ENCODE measurements around the gene MAT1A. TPM values are rescaled to one million over a fixed set of nuclear protein-coding genes. Genes with fewer than 3 reads are reported as not detected.

Gene MAT1A
- polyA plus RNA-seq, 3 donors: not detected

GRCh38 chr10:80290474-80291220 is 1.2 kb upstream of the MAT1A start:
- Mint-ChIP-seq H3K4me3 (no peak overlapping the region), H3K27ac (no peak overlapping the region), H3K4me1 (peaks cover 6% of the 10 kb centered on the region), H3K36me3 (no peaks in the 10 kb centered on the region), H3K9me3 (peaks cover 0 to 3% (median 2%) of the 10 kb centered on the region in 7 donors), H3K27me3 (ENCODE audit: low read depth in 3 of 3) (peaks cover 2 to 8% (median 5%) of the 10 kb centered on the region in 3 donors)
- H2AFZ ChIP-seq (ENCODE audit: insufficient read depth, low read depth, low read length, poor library complexity, severe bottlenecking): no peak overlapping the region
- no peaks in the 10 kb centered on the region for H3K9me3 ChIP-seq (replicated peaks in 1 of 2; ENCODE audit: control insufficient read depth in 1 of 2, insufficient read depth in 1 of 2, low read length in 2 of 2)
- H3K79me2 ChIP-seq (ENCODE audit: insufficient read depth, low read length): no peaks in the 10 kb centered on the region
- H3K4me2 ChIP-seq (replicated peaks; ENCODE audit: extremely low read depth, low read length, poor library complexity, severe bottlenecking): no peak overlapping the region
- no peak overlapping the region for H3K4me3 ChIP-seq (replicated peaks in 1 of 3; ENCODE audit: low read depth in 2 of 3, low read length in 3 of 3)
- no peaks in the 10 kb centered on the region for H4K20me1 ChIP-seq (ENCODE audit: insufficient read depth, low read length)
- no peak for DNase-seq
- intact Hi-C loops (cut with micrococcal nuclease): no loop called here
- WGBS (ENCODE audit: insufficient coverage): 94% methylated on average over 2 of the region's 4 CpGs
- H3K36me3 ChIP-seq (replicated peaks in 1 of 2; ENCODE audit: control insufficient read depth in 1 of 2, insufficient read depth in 2 of 2, low read length in 2 of 2): no peaks in the 10 kb centered on the region
- TF ChIP-seq CTCF (IDR thresholded peaks at IDR 0.05): no peak
- no peaks in the 10 kb centered on the region for H3K4me1 ChIP-seq (ENCODE audit: control insufficient read depth in 1 of 2, insufficient read depth in 2 of 2, low read length in 2 of 2)
- no peak overlapping the region for H3K27ac ChIP-seq (ENCODE audit: low read depth in 1 of 2, low read length in 2 of 2)
- H3K27me3 ChIP-seq (ENCODE audit: control insufficient read depth in 2 of 2, insufficient read depth in 2 of 2, low read length in 2 of 2): peaks cover 0 to 2% of the 10 kb centered on the region in 2 donors
- H3K9ac ChIP-seq (ENCODE audit: insufficient read depth, low read length, poor library complexity, severe bottlenecking): no peak overlapping the region

GRCh38 chr10:80288849-80289248 is 609 bp downstream of the MAT1A start:
- H3K27ac Mint-ChIP-seq: no peak overlapping the region
- no peak overlapping the region for H3K4me3 Mint-ChIP-seq
- H3K36me3 ChIP-seq (replicated peaks in 1 of 2; ENCODE audit: control insufficient read depth in 1 of 2, insufficient read depth in 2 of 2, low read length in 2 of 2): no peaks in the 10 kb centered on the region
- 97% methylated on average over 2 of the region's 5 CpGs for WGBS (ENCODE audit: insufficient coverage)
- TF ChIP-seq CTCF (IDR thresholded peaks at IDR 0.05): no peak
- H3K4me2 ChIP-seq (replicated peaks; ENCODE audit: extremely low read depth, low read length, poor library complexity, severe bottlenecking): no peak overlapping the region
- H3K4me1 Mint-ChIP-seq: peaks cover 6% of the 10 kb centered on the region
- no peaks in the 10 kb centered on the region for H3K9me3 ChIP-seq (replicated peaks in 1 of 2; ENCODE audit: control insufficient read depth in 1 of 2, insufficient read depth in 1 of 2, low read length in 2 of 2)
- DNase-seq: no peak
- H4K20me1 ChIP-seq (ENCODE audit: insufficient read depth, low read length): no peaks in the 10 kb centered on the region
- intact Hi-C loops (cut with micrococcal nuclease): no loop called here
- no peaks in the 10 kb centered on the region for H3K79me2 ChIP-seq (ENCODE audit: insufficient read depth, low read length)
- H3K27ac ChIP-seq (ENCODE audit: low read depth in 1 of 2, low read length in 2 of 2): no peak overlapping the region
- H3K9ac ChIP-seq (ENCODE audit: insufficient read depth, low read length, poor library complexity, severe bottlenecking): no peak overlapping the region
- H3K4me1 ChIP-seq (ENCODE audit: control insufficient read depth in 1 of 2, insufficient read depth in 2 of 2, low read length in 2 of 2): no peaks in the 10 kb centered on the region
- no peak overlapping the region for H2AFZ ChIP-seq (ENCODE audit: insufficient read depth, low read depth, low read length, poor library complexity, severe bottlenecking)
- H3K27me3 Mint-ChIP-seq (ENCODE audit: low read depth in 3 of 3): peaks cover 0 to 6% (median 3%) of the 10 kb centered on the region in 3 donors
- H3K27me3 ChIP-seq (ENCODE audit: control insufficient read depth in 2 of 2, insufficient read depth in 2 of 2, low read length in 2 of 2): peaks cover 0 to 2% of the 10 kb centered on the region in 2 donors
- peaks cover 0 to under 1% (median 0%) of the 10 kb centered on the region in 7 donors for H3K9me3 Mint-ChIP-seq
- H3K36me3 Mint-ChIP-seq: no peaks in the 10 kb centered on the region
- no peak overlapping the region for H3K4me3 ChIP-seq (replicated peaks in 1 of 3; ENCODE audit: low read depth in 2 of 3, low read length in 3 of 3)

Measured in CD14-positive monocyte (primary cell).